AG04450 (cell line): Measurements from ENCODE around the gene SPATA33. TPM values are rescaled to one million over a fixed set of nuclear protein-coding genes. Genes with fewer than 3 reads are reported as not detected.

Experiments used
- CTCF ChIA-PET: fragments of 300-600, 350-600 bp; formaldehyde crosslinking; extraction: SDS; loops from one replicate; lab custom pipeline; 2022; ENCODE audit warnings: antibody characterized with exemption, inconsistent platforms; lab: Charles Lee
- POLR2A ChIA-PET: fragments of 350-600 bp; formaldehyde crosslinking; extraction: SDS; loops from one replicate; lab custom pipeline; 2021; ENCODE audit warnings: antibody characterized with exemption, inconsistent platforms; lab: Yijun Ruan, JAX
- DNase-seq: peaks from one replicate; pipeline ENCODE4 v3.0.0-alpha.2; 2011; ENCODE audit warnings: low read depth, low spot score
- H3K27ac ChIP-seq: one replicate; pipeline ENCODE4 v1.5.1; 2012; ENCODE audit warnings: low read depth, low read length, control low read depth
- H3K27me3 ChIP-seq: one replicate; pipeline ENCODE4 v1.6.0; 2012; ENCODE audit warnings: low read length; ENCODE audit not compliant: control insufficient read depth, insufficient read depth
- H3K4me3 ChIP-seq: 2 replicates; pipeline ENCODE4 v1.5.1; 2011; ENCODE audit warnings: mild to moderate bottlenecking, low read depth, low read length, control low read depth
- H3K9me3 ChIP-seq: 2 replicates; pipeline ENCODE4 v1.5.1; 2012; ENCODE audit warnings: low read length; ENCODE audit not compliant: control insufficient read depth, insufficient read depth
- CTCF ChIP-seq: IDR thresholded peaks from 2 replicates; pipeline ENCODE4 v1.5.1; 2011; ENCODE audit warnings: low read depth, low read length, control low read depth, inconsistent platforms
- polyA plus RNA-seq: library from polyadenylated mRNA; depleted of rRNA; stranded (reverse); fragments of >200 nt; gene quantifications from 2 replicates; pipeline ENCODE4 v1.2.3, GENCODE V29; 2011

SPATA33 gene
- polyA plus RNA-seq, 1 experiment: 2.4 TPM

DNA sequence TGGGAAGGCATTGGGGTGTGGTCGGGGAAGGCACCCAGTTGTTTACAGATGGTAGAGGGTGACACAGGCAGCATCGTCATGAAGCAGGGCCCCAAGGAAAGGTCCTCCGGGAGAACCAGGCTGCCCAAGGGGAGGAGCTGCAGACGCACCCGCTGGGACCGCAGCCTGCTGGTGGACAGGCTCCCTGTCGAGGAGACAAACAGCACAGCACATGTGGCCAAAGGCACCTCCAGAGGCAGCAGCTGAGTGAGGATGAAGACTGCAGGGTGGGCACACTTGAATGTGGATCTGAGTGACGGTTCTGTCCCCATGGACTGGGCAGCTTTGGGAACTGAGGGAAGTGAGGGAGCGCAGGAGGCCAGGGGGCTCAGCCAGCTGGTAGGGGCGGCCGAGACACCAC lies 12.5 kb upstream of the SPATA33 start:
- no peak overlapping the region for H3K4me3 ChIP-seq
- ChIA-PET CTCF (no interaction called here), POLR2A (no interaction called here)
- no peak overlapping the region for H3K27ac ChIP-seq
- TF ChIP-seq CTCF: no peak
- no peaks in the 10 kb centered on the region for H3K27me3 ChIP-seq
- DNase-seq: no peak
- H3K9me3 ChIP-seq: no peaks in the 10 kb centered on the region; the same call in 1 of the 2 replicates

- H3K4me3 ChIP-seq: no peak overlapping the region
- H3K27me3 ChIP-seq: no peaks in the 10 kb centered on the region
- no peak overlapping the region for H3K27ac ChIP-seq
- DNase-seq: no peak
- ChIA-PET CTCF (no interaction called here), POLR2A (interaction anchor here (0.6 kb wide), 1 partner anchor 77 kb away, joined by 4 read pairs; no protein-coding TSS in a partner anchor)
- no peak for TF ChIP-seq CTCF
- H3K9me3 ChIP-seq: no peaks in the 10 kb centered on the region; the same call in 1 of the 2 replicates
Observed at GRCh38 chr16:89646270-89646669, 11.4 kb upstream of the SPATA33 start.

- H3K4me3 ChIP-seq: no peak overlapping the region
- POLR2A ChIA-PET: interaction anchor here (0.6 kb wide), 1 partner anchor 78 kb away, joined by 4 read pairs; no protein-coding TSS in a partner anchor
Observed at GRCh38 chr16:89646906-89647305, 10.7 kb upstream of the SPATA33 start.

DNA sequence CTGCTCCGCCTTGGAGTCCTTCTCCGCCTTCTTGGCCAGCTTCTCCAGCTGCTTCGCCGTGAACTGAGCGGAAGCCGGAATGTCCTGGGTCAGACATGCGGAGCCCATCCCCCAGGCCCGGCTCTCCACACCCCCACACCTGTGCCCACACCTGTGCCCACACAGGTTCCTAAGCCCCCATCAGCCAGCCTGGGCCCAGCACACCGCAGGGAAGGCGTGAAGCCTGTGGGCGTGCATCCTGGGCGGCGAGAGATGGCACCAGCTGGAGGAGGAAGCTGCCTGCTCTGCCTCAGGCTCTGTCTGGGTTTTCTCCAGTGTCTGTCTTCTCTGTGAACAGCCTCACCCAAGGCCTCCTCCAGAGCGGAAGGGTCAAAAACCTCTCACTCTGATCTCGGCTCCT lies 6.1 kb upstream of the SPATA33 start:
- no peak for TF ChIP-seq CTCF
- Histone ChIP-seq H3K4me3 (no peak overlapping the region), H3K27me3 (no peaks in the 10 kb centered on the region), H3K9me3 (peaks cover 1% of the 10 kb centered on the region; the same call in 1 of the 2 replicates), H3K27ac (no peak overlapping the region)
- CTCF ChIA-PET: no interaction called here
- no peak for DNase-seq
- POLR2A ChIA-PET: no interaction called here

More at GRCh38 chr16:89646906-89647305, 10.7 kb upstream of the SPATA33 start:
- H3K27me3 ChIP-seq: no peaks in the 10 kb centered on the region
- CTCF ChIA-PET: no interaction called here
- no peak for DNase-seq
- no peaks in the 10 kb centered on the region; the same call in 1 of the 2 replicates for H3K9me3 ChIP-seq
- TF ChIP-seq CTCF: no peak
- H3K27ac ChIP-seq: no peak overlapping the region

DNA sequence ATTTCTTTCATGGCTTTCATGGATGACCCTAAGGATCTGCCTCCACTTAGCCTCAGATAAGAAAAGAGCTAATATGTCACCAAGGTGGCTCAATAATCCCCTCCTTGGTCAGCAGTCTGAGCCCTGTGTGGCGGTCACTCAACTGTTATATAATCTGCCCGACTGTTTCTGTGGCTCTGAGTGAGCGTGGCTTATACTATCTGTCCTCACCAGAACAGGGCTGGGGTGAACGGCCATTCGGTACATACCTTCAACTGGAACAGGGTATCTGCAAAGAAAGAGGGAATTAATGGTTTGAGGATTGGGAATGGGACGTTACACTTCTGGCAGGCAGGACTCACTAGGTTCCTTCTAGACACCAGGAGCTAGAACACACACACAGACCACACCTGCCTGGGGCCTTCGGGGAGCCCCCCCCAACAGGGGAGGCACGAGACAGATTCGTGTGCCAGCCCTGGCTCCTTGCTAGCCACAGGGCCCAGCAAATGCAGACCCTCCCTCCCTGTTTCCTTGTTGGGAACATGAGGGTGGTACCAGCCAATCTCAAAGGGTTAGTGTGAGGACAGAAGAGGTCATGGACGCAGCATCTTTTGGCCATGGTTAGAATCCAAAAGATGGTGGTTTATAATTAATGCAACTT lies 3.9 kb upstream of the SPATA33 start:
- POLR2A ChIA-PET: interaction anchor here (0.7 kb wide), 2 partner anchors 21 to 95 kb away, joined by 5 to 8 read pairs; no protein-coding TSS in a partner anchor
- Histone ChIP-seq H3K27me3 (no peaks in the 10 kb centered on the region), H3K27ac (no peak overlapping the region), H3K4me3 (no peak overlapping the region), H3K9me3 (peaks cover 3% of the 10 kb centered on the region; the same call in 1 of the 2 replicates)
- DNase-seq: no peak
- CTCF ChIA-PET: interaction anchor here (0.9 to 1.7 kb wide), 3 partner anchors 12 to 97 kb away, joined by 3 to 10 read pairs (median 4); no protein-coding TSS in a partner anchor
- TF ChIP-seq CTCF: no peak
